ENCODE measurements around the gene PDCD7. TPM values are rescaled to one million over a fixed set of nuclear protein-coding genes. Genes with fewer than 3 reads are reported as not detected.

Gene PDCD7
- total and polyA plus RNA-seq, 2 of the 13 experiments (the other 11 are each of a cell fraction or from before 2014, with no cell fraction given): 10.1 to 14.7 TPM

GRCh38 chr15:65088643-65089021, 45.0 kb downstream of the PDCD7 start (continued):
- TF ChIP-seq AKNA (CRISPR knock-in tag; IDR thresholded peaks at IDR 0.05; ENCODE audit: borderline replicate concordance): no peak
- TF ChIP-seq REXO4 (CRISPR knock-in tag; IDR thresholded peaks at IDR 0.05; ENCODE audit: borderline replicate concordance): no peak
- no peak for TF ChIP-seq ZMYM4 (CRISPR knock-in tag; IDR thresholded peaks at IDR 0.05)
- no peak for TF ChIP-seq ZBTB49 (CRISPR knock-in tag; IDR thresholded peaks at IDR 0.05; ENCODE audit: borderline replicate concordance)
- no peak for TF ChIP-seq TCF7 (IDR thresholded peaks at IDR 0.05; ENCODE audit: low read depth)
- TF ChIP-seq ZNF879 (CRISPR knock-in tag; IDR thresholded peaks at IDR 0.05): no peak
- 0 out of 2 replicates have a peak, but pooled peaks have one; percentile 26 for TF ChIP-seq ZNF263 (CRISPR knock-in tag; IDR thresholded peaks at IDR 0.05)
- TF ChIP-seq TOPORS (CRISPR knock-in tag; IDR thresholded peaks at IDR 0.05): no peak
- TF ChIP-seq TFE3 (CRISPR knock-in tag; IDR thresholded peaks at IDR 0.05): no peak
- TF ChIP-seq YY1 (IDR thresholded peaks at IDR 0.05; ENCODE audit: insufficient read depth, insufficient replicate concordance, low read depth, low read length): no peak
- TF ChIP-seq HNF4G (IDR thresholded peaks at IDR 0.05; ENCODE audit: borderline replicate concordance, low read depth, low read length): peak; percentile 65; the same call in 1 of the 2 replicates
- no peak for TF ChIP-seq HNF4G (CRISPR knock-in tag; IDR thresholded peaks at IDR 0.05; ENCODE audit: borderline replicate concordance, low read depth)
- TF ChIP-seq ZNF83 (CRISPR knock-in tag; IDR thresholded peaks at IDR 0.05; ENCODE audit: borderline replicate concordance): no peak
- no peak for TF ChIP-seq MTERF4 (CRISPR knock-in tag; IDR thresholded peaks at IDR 0.05)
- no peak for TF ChIP-seq MAZ (IDR thresholded peaks at IDR 0.05; ENCODE audit: borderline replicate concordance, low read depth, low read length)
- TF ChIP-seq MAZ (CRISPR knock-in tag; IDR thresholded peaks at IDR 0.05; ENCODE audit: low read depth): no peak
- TF ChIP-seq HNF4A (CRISPR knock-in tag; IDR thresholded peaks at IDR 0.05): peak; percentile 52
- TF ChIP-seq NFIC (IDR thresholded peaks at IDR 0.05; ENCODE audit: low read length): no peak
- TF ChIP-seq, protein P1, sequence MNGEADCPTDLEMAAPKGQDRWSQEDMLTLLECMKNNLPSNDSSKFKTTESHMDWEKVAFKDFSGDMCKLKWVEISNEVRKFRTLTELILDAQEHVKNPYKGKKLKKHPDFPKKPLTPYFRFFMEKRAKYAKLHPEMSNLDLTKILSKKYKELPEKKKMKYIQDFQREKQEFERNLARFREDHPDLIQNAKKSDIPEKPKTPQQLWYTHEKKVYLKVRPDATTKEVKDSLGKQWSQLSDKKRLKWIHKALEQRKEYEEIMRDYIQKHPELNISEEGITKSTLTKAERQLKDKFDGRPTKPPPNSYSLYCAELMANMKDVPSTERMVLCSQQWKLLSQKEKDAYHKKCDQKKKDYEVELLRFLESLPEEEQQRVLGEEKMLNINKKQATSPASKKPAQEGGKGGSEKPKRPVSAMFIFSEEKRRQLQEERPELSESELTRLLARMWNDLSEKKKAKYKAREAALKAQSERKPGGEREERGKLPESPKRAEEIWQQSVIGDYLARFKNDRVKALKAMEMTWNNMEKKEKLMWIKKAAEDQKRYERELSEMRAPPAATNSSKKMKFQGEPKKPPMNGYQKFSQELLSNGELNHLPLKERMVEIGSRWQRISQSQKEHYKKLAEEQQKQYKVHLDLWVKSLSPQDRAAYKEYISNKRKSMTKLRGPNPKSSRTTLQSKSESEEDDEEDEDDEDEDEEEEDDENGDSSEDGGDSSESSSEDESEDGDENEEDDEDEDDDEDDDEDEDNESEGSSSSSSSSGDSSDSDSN (CRISPR knock-in tag; IDR thresholded peaks at IDR 0.05): no peak

All from HepG2 (cell line).